Inflammatory macrophage (primary cell): Measurements from ENCODE around the gene F7.
"Not testable (repeated sequence)": the region's sequence is repeated elsewhere in the genome, so short reads cannot be mapped to it uniquely, and the experiment has no call there.

Experiments used
- DNase-seq, 2 donors: peaks; one replicate each; pipeline ENCODE4 v3.0.0-alpha.2; 2020 to 2022
- total RNA-seq, 18 experiments: gene quantifications; one replicate each; lab custom pipeline; 2026; ENCODE audit warnings: mixed read lengths in 6 of 18, inconsistent platforms in 2 of 18; lab: John Stamatoyannopoulos, UW

F7 gene
- 0 to 0.21 (median 0.04) reads per million in 18 experiments for total RNA-seq

GRCh38 chr13:113105032-113105920, at the start of gene F7:
TSS of gene F7 (plus strand) at chr13:113105791. CDS start at chr13:113105842, 51 bp downstream.
- no peak for DNase-seq

- no peak for DNase-seq
Measured at GRCh38 chr13:113057084-113057483, 48.5 kb upstream of the F7 start.

- DNase-seq, result not testable (repeated sequence)
Measured at GRCh38 chr13:113057559-113057958, 48.0 kb upstream of the F7 start.

- no peak for DNase-seq
Measured at GRCh38 chr13:113058129-113058987, 47.2 kb upstream of the F7 start.

- no peak for DNase-seq
Measured at GRCh38 chr13:113058988-113059850, 46.4 kb upstream of the F7 start.

- DNase-seq, result no peak
Measured at GRCh38 chr13:113059891-113060290, 45.7 kb upstream of the F7 start.

GRCh38 chr13:113060557-113061270, 44.9 kb upstream of the F7 start:
- DNase-seq, result no peak

- no peak for DNase-seq
Measured at GRCh38 chr13:113061271-113061625, 44.3 kb upstream of the F7 start.

GRCh38 chr13:113061796-113062425, 43.7 kb upstream of the F7 start:
- no peak for DNase-seq

- no peak for DNase-seq
Measured at GRCh38 chr13:113062691-113063090, 42.9 kb upstream of the F7 start.

GRCh38 chr13:113063091-113063491, 42.5 kb upstream of the F7 start:
- no peak for DNase-seq

GRCh38 chr13:113064000-113064533, 41.5 kb upstream of the F7 start:
- no peak for DNase-seq

- no peak for DNase-seq
Measured at GRCh38 chr13:113064534-113065405, 40.8 kb upstream of the F7 start.

GRCh38 chr13:113065406-113066141, 40.0 kb upstream of the F7 start:
- no peak for DNase-seq

- DNase-seq, result no peak
Measured at GRCh38 chr13:113066142-113066455, 39.5 kb upstream of the F7 start.

- DNase-seq, result no peak
Measured at GRCh38 chr13:113066746-113067145, 38.8 kb upstream of the F7 start.

GRCh38 chr13:113069861-113070805, 35.5 kb upstream of the F7 start:
- DNase-seq, result no peak

GRCh38 chr13:113070855-113071254, 34.7 kb upstream of the F7 start:
- DNase-seq, result no peak
